ENCODE results near the gene CERS3.
"Not testable (repeated sequence)": the region's sequence is repeated elsewhere in the genome, so short reads cannot be mapped to it uniquely, and the experiment has no call there.

CERS3 gene

GRCh38 chr15:100464256-100464655 lies 64.5 kb downstream of the CERS3 start:
- no peak overlapping the region for H3K4me3 ChIP-seq (ENCODE audit: control insufficient read depth, low read depth, low read length)
- DNase-seq (ENCODE audit: low read depth): no peak
- no peak for TF ChIP-seq CTCF (IDR thresholded peaks at IDR 0.05; ENCODE audit: control insufficient read depth, insufficient read depth, low read depth, low read length, missing control alignments)

DNA sequence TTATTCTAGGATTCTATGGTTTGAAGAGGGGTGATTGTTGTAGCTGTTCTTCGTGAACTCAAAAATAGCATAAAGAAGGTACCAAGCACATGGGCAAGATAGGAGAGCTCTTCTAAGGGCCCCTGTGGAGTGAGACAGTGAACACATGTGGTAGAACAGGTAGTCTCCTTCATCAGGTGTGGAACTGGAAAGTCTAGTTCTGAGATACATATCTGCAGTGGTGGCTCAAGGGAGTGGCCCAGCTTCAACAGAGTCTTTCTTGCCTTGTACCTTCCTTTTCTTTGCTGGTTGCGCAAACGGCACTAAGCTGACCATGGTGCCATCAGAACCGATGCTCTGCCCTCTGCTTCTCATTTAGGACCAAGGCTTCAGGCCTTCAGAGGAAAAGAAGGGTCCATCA lies 65.2 kb downstream of the CERS3 start:
- H3K4me3 ChIP-seq (ENCODE audit: control insufficient read depth, low read depth, low read length): no peak overlapping the region
- TF ChIP-seq CTCF (IDR thresholded peaks at IDR 0.05; ENCODE audit: control insufficient read depth, insufficient read depth, low read depth, low read length, missing control alignments): no peak
- DNase-seq (ENCODE audit: low read depth): no peak

DNA sequence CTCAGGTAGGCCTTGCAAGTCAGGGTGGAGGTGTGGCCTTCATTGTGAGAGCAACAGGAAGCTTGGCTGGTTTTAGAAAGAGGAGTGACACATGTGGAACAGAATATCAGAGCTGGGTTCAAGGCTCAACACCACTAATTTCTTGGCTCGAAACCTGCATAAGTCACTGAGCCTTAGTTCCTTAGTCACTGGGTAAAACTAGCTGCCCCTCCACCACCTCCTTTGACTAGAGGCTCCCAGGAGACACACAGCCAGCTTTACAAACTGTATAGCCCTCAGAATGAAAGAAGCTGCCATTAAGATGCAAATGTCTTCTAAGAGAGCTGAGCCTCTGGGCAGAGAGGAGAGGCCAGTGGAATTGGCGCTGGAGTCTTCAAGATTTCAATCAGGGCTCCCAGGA lies 67.7 kb downstream of the CERS3 start:
- no peak overlapping the region for H3K4me3 ChIP-seq (ENCODE audit: control insufficient read depth, low read depth, low read length)
- no peak for DNase-seq (ENCODE audit: low read depth)
- TF ChIP-seq CTCF (IDR thresholded peaks at IDR 0.05; ENCODE audit: control insufficient read depth, insufficient read depth, low read depth, low read length, missing control alignments): no peak

GRCh38 chr15:100457201-100457600 lies 71.5 kb downstream of the CERS3 start:
- no peak for TF ChIP-seq CTCF (IDR thresholded peaks at IDR 0.05; ENCODE audit: control insufficient read depth, insufficient read depth, low read depth, low read length, missing control alignments)
- DNase-seq (ENCODE audit: low read depth): no peak
- no peak overlapping the region for H3K4me3 ChIP-seq (ENCODE audit: control insufficient read depth, low read depth, low read length)

DNA sequence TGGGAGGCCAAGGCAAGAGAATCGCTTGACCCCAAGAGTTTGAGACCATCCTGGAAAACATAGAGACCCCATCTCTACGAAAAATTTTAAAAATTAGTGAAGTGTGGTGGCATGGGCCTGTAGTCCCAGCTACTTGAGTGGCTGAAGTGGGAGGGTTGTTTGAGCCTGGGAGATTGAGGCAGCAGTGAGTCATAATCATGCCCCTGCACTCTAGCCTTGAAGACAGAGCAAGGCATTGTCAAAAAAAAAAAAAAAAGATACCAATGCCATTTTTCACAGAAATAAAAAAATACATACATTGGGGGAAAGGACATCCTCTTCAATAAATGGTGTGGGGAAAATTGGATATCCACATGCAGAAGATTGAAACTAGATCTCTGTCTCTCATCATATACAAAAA lies 74.6 kb downstream of the CERS3 start:
- H3K4me3 ChIP-seq (ENCODE audit: control insufficient read depth, low read depth, low read length): no peak overlapping the region
- no peak for DNase-seq (ENCODE audit: low read depth)
- TF ChIP-seq CTCF (IDR thresholded peaks at IDR 0.05; ENCODE audit: control insufficient read depth, insufficient read depth, low read depth, low read length, missing control alignments): no peak

- DNase-seq (ENCODE audit: low read depth): no peak
- no peak overlapping the region for H3K4me3 ChIP-seq (ENCODE audit: control insufficient read depth, low read depth, low read length)
- TF ChIP-seq CTCF (IDR thresholded peaks at IDR 0.05; ENCODE audit: control insufficient read depth, insufficient read depth, low read depth, low read length, missing control alignments): no peak
These were observed 80.3 kb downstream of the CERS3 start for GRCh38 chr15:100448481-100448880.

GRCh38 chr15:100441063-100441462 lies 87.7 kb downstream of the CERS3 start:
- not testable (repeated sequence) for DNase-seq (ENCODE audit: low read depth); H3K4me3 ChIP-seq (ENCODE audit: control insufficient read depth, low read depth, low read length)
